HG02678 (cell line): Measurements from ENCODE around the gene MACROH2A2.
A peak's percentile ranks its signal among the peaks of the same experiment; 100 is the strongest.

Experiments used
- ATAC-seq: cut with Tn5 transposase; IDR thresholded peaks from one replicate; pipeline ENCODE4 v1.9.1; 2021; ENCODE audit warnings: mild to moderate bottlenecking, moderate library complexity; ENCODE audit not compliant: unreplicated experiment

MACROH2A2 gene

GRCh38 chr10:70125918-70126552, 73.4 kb downstream of the MACROH2A2 start:
- ATAC-seq: peak; percentile 66

GRCh38 chr10:70126700-70127395, 74.2 kb downstream of the MACROH2A2 start:
- no peak for ATAC-seq

DNA sequence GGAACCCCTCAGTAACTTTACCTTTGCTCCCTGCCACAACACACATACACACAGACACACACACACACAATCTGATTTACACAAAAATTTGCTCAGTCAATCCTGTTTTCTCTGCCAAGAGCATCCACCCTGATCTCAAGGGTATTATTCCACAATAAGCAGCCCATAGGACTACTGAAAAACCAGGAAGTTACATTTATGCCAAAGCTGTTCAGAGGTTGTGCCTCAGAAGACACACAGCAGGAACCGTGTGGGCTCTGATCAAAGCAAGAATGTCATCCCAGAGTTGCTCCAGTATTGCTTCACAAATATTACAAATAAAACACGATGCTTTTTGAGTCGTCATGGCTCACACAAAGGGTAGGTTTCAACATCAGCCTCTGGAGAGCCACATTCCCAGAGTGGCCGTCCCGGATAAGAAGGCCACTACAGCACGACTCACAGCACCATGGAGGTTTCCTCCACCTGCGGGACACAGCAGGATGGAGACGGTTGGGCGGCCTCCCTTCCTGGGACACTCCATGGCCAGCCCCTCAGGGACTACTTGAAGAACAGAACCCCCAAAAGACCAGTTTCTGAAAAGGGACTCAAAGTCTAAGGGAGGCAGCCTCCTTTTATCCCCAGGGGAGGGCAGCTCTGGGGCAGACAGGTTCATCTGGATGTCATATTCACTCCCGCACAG, 78.4 kb downstream of the MACROH2A2 start:
- ATAC-seq: no peak

- no peak for ATAC-seq
Observed at GRCh38 chr10:70131560-70131937, 78.9 kb downstream of the MACROH2A2 start.

GRCh38 chr10:70132098-70133029, 79.7 kb downstream of the MACROH2A2 start, which contains the start of gene AIFM2:
Gene AIFM2, minus strand, starts transcription at chr10:70132825. Its CDS starts 8,741 bp downstream, at chr10:70124084.
- peak; percentile 78 for ATAC-seq

DNA sequence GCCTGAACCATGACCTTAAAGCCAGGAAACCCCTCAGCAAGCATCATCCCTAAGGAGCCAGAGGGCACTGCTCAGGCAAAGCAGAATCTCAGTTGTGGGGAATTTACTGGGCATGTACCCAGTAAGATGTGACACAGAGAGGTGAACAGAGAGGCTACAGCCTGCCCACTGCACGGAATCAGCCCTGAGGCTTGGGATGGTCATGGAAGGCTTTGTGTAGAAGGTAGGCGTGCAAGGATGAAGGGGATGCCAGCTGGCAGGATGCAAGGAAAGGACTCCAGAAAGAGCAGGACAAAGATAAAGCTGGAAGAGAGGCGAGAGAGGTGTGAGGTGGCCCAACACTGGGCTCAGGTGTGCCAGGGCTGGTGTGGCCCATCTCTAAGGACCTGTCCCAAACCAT, 82.4 kb downstream of the MACROH2A2 start:
- no peak for ATAC-seq

- ATAC-seq: no peak
Observed at GRCh38 chr10:70135684-70136083, 83.0 kb downstream of the MACROH2A2 start.

- ATAC-seq: no peak
Observed at GRCh38 chr10:70137135-70137534, 84.5 kb downstream of the MACROH2A2 start.

DNA sequence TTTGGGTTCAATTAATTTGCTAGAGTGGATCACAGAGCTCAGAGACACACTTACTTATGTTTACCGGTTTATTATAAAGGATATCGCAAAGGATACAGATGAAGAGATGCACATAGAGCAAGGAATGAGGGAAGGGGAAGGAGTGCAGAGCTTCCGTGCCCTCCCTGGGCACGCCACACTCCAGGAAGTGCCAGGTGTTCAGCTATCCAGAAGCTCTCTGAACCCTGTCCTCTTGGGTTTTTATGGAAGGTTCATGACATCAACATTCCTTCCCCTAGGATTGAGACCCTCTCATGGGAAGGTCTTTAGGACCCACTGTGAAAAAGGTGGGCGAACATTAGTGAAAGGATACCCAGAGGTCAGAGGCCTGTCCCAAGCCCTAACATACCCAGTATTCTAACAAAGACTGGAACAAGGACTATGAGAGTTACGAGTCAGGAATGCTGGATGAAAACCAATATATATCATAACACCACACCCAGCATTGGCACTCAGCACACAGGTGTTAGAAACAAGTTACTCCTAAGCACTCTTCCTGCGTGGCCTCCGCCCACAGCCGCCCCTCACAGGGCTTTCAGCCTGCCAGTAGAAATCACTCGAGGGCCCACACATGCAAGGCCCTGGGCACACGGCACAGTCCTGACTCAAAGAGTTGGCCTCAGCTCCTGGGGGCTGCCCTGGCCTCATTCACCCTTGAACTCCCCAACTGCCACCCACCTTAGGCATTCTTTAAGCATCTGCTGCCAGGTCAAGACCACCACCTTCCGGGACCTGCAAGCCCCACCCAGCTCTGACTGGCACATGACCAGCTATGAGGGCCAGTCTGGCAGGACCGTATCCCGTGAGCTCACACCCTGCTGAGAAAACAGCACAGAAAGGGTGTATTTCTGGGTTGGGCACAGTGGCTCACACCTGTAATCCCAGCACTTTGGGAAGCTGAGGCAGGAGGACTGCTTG, 85.6 kb downstream of the MACROH2A2 start:
- no peak for ATAC-seq

- no peak for ATAC-seq
Observed at GRCh38 chr10:70139151-70139996, 86.7 kb downstream of the MACROH2A2 start.

- no peak for ATAC-seq
Observed at GRCh38 chr10:70139997-70140250, 87.3 kb downstream of the MACROH2A2 start.

DNA sequence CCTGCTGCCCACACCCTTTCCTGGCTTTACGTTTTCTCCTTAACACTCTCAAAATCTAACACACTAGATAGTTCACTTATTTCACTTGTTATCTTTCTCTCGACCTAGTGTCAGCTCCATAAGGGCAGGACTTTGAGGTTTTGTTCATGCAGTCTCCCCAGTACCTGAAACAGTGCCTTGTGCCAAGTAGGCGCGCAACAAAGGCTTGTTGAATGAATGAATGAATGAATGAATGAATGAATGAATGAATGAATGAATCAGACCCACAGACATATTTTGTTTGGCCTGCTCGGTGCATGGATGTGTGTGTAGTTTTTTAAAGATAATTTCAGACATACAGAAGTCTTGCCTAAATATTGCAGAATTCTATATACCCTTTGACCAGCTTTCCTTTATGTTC, 87.7 kb downstream of the MACROH2A2 start:
- no peak for ATAC-seq

DNA sequence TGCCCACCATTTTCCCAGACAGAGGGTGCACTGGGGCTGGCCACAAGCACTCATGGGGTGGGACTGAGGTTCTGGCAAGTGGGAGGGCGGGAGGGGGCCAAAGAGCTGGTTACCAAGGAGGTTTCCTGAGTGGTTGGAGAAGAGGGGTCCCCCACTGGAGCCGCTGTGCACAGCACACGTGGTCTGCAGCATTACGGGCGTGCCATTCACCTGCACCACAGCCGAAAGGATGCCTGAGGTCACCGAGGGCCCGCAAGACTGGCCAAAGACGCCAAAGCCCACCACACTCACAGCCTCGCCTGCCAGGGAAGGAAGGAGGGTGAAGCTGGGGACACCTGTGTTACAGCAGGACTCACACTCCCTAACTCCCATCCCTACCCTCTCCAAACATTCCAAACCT, 89.9 kb downstream of the MACROH2A2 start:
- ATAC-seq: no peak

DNA sequence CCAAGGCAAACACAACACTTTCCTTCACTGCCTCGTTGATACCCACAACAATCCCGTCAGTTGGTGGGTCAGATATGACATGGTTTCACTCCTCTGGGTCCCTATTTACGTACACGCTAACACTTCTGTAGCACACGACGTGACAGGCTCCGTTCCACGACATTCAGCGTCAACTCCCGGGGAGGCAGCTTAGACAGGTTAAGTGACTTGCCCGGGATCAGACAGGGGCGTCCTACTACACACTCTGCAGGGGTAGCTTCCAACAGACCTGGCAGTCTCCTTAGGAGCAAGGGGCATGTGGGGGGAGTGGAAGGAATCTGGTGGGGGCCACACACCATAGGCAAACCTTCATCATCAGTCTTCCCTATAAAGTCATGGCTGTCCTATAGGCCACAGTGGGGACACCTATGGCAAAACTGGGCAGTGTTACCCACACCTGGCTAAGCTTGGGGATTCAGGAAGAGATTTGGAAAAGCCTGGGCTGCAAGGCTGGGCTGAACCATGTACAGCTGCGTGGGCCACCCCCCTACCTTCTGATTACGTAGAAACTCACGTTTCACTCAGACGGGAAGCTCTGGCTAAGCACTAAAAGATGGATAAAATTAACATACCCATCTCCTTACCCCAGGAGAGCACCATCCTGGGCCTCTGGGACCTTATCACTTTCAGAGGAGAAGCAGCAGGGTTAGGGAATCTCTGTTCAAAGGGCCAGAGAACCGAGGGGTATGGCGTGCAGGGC, 91.9 kb downstream of the MACROH2A2 start:
- ATAC-seq: no peak

DNA sequence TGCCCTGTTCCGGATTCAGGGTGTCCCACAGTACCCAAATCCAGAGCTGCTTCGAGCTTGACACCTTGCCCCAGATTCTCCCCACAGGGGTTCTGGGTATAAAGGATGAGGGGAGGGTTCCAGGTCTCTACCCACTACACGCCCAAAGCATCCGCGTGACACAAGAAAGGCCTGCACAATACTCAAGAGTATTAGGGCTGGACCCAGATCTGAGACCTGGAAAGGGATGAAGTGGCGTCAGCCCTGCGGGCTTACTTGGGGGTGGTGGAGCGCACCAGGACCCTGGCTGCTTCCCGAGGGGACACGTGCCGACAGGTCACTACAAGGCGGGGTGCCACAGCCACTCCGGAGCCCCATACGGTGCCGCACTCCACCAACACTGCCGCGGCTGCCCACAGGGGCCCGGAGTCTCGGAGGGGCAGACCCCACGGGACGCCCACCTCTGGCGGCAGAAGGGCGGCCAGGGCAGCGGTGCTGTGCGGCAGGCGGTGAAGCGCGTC, 92.6 kb downstream of the MACROH2A2 start:
- ATAC-seq: peak; percentile 6

DNA sequence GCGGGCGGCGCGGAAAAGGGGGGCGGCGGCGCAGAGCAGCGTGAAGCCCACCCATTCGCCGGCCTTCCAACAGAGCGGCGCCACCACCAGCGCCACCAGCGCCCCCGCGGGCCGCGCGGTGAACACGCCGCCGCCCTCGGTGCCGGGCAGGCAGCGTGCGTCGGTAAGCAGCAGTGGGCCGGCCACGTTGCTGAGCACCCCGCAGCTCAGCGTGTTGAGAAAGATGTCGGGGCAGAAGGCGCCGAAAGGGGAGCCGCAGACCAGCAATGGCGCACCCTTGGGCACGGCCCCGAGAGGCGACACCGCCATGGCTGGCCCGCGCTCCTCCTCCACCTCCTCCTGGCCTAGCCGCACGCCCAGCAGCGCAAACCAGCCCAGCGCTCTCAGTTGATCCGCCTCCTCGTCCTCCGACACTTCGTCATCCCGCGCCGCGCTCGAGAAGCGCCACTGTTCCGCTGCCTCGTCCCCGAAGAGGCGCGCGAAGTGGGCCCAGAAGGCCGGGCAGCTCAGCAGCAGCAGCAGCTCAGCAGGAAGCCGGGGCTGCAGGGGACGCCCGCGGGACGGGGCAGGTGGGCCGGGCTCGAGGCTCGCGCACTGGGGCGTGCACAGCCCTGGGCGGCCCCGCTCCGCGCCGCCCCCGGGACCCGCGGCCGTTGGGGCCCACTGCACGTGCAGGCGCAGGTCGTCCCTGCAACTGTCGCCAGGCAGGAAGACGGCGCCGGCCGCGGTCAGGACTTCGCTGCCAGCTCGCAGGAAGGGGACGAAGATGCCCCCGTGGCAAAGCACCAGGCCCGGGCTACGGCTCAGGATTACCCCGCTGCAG, 93.2 kb downstream of the MACROH2A2 start:
- peak; percentile 49 for ATAC-seq

DNA sequence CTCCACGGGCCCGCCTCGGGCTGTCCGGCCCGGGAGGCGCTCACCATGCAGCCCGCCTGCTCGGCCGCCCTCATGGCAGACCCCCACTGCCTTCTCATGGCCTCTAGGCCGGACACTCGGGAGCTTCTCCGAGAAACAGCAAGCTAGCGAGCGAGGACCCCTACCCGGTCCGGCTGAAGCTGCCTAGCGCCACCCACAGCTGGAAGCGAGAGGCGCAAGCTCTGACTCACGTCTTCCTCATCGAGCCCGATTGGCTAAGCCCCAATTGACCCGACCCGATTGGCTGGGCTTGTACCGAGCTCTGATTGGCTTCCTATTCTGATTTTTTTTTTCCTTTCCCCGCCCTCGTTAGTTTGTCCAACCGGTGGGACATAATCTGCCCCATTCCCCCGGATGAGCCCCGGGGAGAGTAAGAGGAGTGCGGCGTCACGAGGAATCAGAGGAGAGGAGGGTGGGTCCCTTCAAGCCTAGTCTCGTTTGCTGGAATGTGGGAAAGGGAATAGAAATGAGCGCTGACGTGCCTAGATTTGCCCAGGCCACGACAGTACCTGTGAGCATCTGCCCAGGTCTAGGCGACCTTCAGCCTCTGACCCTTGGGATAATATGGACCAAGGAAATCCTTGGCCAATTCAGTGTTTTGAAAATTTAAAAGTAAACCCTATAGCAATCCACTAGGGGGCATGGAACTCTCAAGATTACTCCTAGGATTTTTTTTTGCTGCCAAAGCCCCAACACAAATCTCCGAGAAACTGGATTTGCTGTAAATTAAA, 94.0 kb downstream of the MACROH2A2 start, which contains the start of gene TYSND1:
Gene TYSND1, minus strand, starts transcription at position 212 of the 770 bp plus-strand sequence. Its CDS starts 114 bp downstream, at position 98.
- ATAC-seq: peak; percentile 91
